Endothelial cell of umbilical vein (primary cell): ENCODE data around the gene OAS2.

Experiments
- EZH2 ChIP-seq: IDR thresholded peaks from 2 replicates; pipeline ENCODE4 v1.6.1; 2012; ENCODE audit warnings: borderline replicate concordance, low read depth, mild to moderate bottlenecking, moderate library complexity, low read length, inconsistent platforms; ENCODE audit not compliant: severe bottlenecking
- FOS ChIP-seq: IDR thresholded peaks from 2 replicates; pipeline ENCODE4 v1.6.1; 2011; ENCODE audit warnings: mild to moderate bottlenecking, low read length, moderate library complexity, borderline replicate concordance; ENCODE audit not compliant: insufficient read depth
- JUN ChIP-seq: IDR thresholded peaks from 2 replicates; pipeline ENCODE4 v1.6.1; 2011; ENCODE audit warnings: borderline replicate concordance, low read depth; ENCODE audit not compliant: insufficient read length, insufficient read depth
- MAX ChIP-seq: IDR thresholded peaks from 2 replicates; pipeline ENCODE4 v1.6.1; 2011; ENCODE audit not compliant: insufficient read depth, insufficient read length
- MYC ChIP-seq: IDR thresholded peaks from one replicate; pipeline ENCODE4 v1.6.1; 2011; ENCODE audit warnings: mild to moderate bottlenecking, low read depth, low read length
- POLR2A ChIP-seq: IDR thresholded peaks from 2 replicates; pipeline ENCODE4 v1.6.1; 2012; ENCODE audit warnings: low read depth, mild to moderate bottlenecking, control low read depth, low read length
- POLR2AphosphoS5 ChIP-seq: IDR thresholded peaks from 2 replicates; pipeline ENCODE4 v1.6.1; 2012; ENCODE audit warnings: low read depth, mild to moderate bottlenecking, control low read depth, low read length, moderate library complexity; ENCODE audit not compliant: insufficient read depth
- TF ChIP-seq, protein P1 (sequence below), 2 donors: IDR thresholded peaks; 1 replicate in 1 of 2; 2 replicates in 1 of 2; pipeline ENCODE4 v1.5.1; 2011; ENCODE audit warnings: low read length in 2 of 2, mild to moderate bottlenecking in 2 of 2, moderate library complexity in 2 of 2, control low read depth in 1 of 2, inconsistent platforms in 1 of 2, low read depth in 1 of 2; ENCODE audit not compliant: insufficient read depth in 1 of 2; ENCODE audit errors: extremely low read depth in 1 of 2

DNA sequence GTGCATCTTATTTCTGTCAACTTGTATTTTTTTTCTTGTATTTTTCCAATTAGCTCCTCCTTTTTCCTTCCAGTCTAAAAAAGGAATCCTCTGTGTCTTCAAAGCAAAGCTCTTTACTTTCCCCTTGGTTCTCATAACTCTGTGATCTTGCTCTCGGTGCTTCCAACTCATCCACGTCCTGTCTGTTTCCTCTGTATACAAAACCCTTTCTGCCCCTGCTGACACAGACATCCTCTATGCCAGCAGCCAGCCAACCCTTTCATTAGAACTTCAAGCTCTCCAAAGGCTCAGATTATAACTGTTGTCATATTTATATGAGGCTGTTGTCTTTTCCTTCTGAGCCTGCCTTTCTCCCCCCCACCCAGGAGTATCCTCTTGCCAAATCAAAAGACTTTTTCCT is 32.4 kb downstream of the OAS2 start:
- no peak for TF ChIP-seq POLR2AphosphoS5
- TF ChIP-seq, protein P1, sequence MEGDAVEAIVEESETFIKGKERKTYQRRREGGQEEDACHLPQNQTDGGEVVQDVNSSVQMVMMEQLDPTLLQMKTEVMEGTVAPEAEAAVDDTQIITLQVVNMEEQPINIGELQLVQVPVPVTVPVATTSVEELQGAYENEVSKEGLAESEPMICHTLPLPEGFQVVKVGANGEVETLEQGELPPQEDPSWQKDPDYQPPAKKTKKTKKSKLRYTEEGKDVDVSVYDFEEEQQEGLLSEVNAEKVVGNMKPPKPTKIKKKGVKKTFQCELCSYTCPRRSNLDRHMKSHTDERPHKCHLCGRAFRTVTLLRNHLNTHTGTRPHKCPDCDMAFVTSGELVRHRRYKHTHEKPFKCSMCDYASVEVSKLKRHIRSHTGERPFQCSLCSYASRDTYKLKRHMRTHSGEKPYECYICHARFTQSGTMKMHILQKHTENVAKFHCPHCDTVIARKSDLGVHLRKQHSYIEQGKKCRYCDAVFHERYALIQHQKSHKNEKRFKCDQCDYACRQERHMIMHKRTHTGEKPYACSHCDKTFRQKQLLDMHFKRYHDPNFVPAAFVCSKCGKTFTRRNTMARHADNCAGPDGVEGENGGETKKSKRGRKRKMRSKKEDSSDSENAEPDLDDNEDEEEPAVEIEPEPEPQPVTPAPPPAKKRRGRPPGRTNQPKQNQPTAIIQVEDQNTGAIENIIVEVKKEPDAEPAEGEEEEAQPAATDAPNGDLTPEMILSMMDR (IDR thresholded peaks at IDR 0.05; ENCODE audit: extremely low read depth in 1 of 2, insufficient read depth in 1 of 2, low read depth in 1 of 2, low read length in 2 of 2) = no peak
- TF ChIP-seq MAX = no peak
- no peak for TF ChIP-seq POLR2A
- TF ChIP-seq FOS = no peak
- no peak for TF ChIP-seq EZH2
- no peak for TF ChIP-seq JUN
- TF ChIP-seq MYC = no peak
